Effector memory CD4-positive, alpha-beta T cell (primary cell): ENCODE data around the gene ZSWIM9.

Source experiments
- DNase-seq, 3 donors: peaks; one replicate each; pipeline ENCODE4 v3.0.0-alpha.2; 2020
- H3K27ac ChIP-seq: 2 replicates; pipeline ENCODE4 v1.7.0; 2013; ENCODE audit warnings: mild to moderate bottlenecking, low read length, moderate library complexity; ENCODE audit not compliant: insufficient read depth, poor library complexity, severe bottlenecking
- H3K27me3 ChIP-seq: replicated peaks from 2 replicates; pipeline ENCODE4 v1.7.0; 2013; ENCODE audit warnings: mild to moderate bottlenecking, low read length; ENCODE audit not compliant: insufficient read depth, control insufficient read depth, poor library complexity, severe bottlenecking
- H3K36me3 ChIP-seq: 2 replicates; pipeline ENCODE4 v1.7.0; 2013; ENCODE audit warnings: mild to moderate bottlenecking, low read length, moderate library complexity; ENCODE audit not compliant: control insufficient read depth, insufficient read depth
- H3K4me1 ChIP-seq: 2 replicates; pipeline ENCODE4 v1.7.0; 2013; ENCODE audit warnings: low read length, mild to moderate bottlenecking; ENCODE audit not compliant: control insufficient read depth, insufficient read depth, poor library complexity, severe bottlenecking
- H3K4me3 ChIP-seq: 2 replicates; pipeline ENCODE4 v1.7.0; 2013; ENCODE audit warnings: low read length, low read depth, mild to moderate bottlenecking; ENCODE audit not compliant: insufficient read depth, poor library complexity, severe bottlenecking
- H3K9me3 ChIP-seq: 2 replicates; pipeline ENCODE4 v1.7.0; 2013; ENCODE audit warnings: mild to moderate bottlenecking, low read length, moderate library complexity; ENCODE audit not compliant: control insufficient read depth
- total RNA-seq, 3 donors: gene quantifications; one replicate each; lab custom pipeline; 2026; lab: John Stamatoyannopoulos, UW

Gene ZSWIM9
- 3.9 to 4.1 (median 4.0) reads per million in 3 donors for total RNA-seq

DNA sequence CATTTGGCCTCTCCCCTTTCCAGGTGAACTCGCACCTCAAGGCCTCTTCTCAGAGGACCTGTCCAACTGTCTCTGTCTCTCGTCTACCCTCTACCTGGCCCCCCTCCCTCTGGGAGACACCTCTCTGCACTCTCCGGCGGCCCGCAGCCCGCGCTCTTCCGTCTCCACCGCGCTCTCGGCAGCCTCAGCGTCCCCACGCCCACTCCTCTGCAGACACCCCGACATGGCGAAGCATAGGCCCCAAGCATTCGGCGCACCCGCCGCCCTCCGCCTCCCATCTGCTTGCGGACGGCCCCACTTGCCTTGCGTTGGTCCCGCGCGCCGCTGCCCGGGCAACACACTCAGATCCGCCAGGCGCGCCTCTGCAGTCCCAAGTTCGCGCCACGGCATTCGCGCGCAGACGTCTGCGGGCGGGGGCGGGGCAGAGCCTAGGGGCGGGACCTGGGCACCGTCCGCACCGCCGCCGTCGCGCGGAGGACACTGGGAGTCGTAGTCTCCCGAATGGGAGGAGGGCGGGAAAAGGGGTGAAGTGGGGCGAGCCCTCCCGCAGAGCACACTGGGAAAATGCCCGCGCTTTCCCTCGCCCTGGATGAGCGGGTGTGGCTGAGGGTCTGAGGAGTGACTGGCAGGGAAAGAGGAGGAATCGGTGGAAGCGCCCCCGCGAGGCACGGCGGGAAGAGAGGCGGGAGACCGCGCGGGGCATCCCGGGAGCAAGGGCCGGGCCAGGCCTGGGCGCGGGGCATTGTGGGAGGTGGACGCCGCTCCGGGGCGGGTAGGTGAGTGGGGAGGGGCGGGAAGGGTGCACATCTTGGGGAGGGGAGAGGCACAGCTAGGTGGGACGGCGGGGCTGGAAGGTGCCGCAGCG, at the start of gene ZSWIM9, which contains the start of gene LIG1:
ZSWIM9 (plus strand) TSS at position 742 of the 865 bp plus-strand sequence. CDS start 1,123 bp downstream, outside the sequence.
LIG1 (minus strand) TSS at position 406 of the 865 bp plus-strand sequence. CDS start 4,778 bp downstream, outside the sequence.
- Histone ChIP-seq H3K4me3 (peak within 1 kb of the TSS; percentile 96), H3K4me1 (peaks cover 16% of the 10 kb centered on the region), H3K27me3 (no peaks in the 10 kb centered on the region), H3K9me3 (no peaks in the 10 kb centered on the region), H3K36me3 (no peaks in the 10 kb centered on the region), H3K27ac (peak within 1 kb of the TSS; percentile 91)
- peak; percentile 78 to 86 (median 85) for DNase-seq

DNA sequence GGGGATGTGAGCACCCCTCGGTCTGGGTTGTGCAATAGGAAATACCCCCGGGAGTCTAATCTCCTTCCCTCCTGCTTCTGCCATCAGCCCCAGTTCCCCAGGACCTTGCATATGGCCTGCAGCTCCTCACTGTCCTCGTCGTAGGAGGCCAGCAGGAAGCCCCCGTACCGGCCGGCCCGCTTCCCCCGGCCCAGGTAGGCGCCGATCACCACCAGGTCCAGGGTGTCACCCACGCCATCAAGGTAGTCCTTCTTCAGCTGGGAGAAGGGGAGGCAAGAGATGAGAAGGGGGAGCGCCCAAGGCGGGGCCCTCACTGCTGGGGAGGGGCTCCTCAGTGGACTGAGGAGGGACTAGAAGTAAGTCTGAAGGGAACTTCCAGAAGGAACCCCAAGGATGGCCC, 49.4 kb upstream of the ZSWIM9 start:
- H3K27ac ChIP-seq, result no peak overlapping the region
- no peak overlapping the region for H3K4me3 ChIP-seq
- H3K4me1 ChIP-seq, result no peaks in the 10 kb centered on the region
- no peak for DNase-seq
- H3K36me3 ChIP-seq, result peaks cover 38% of the 10 kb centered on the region
- H3K9me3 ChIP-seq, result no peaks in the 10 kb centered on the region
- H3K27me3 ChIP-seq, result no peaks in the 10 kb centered on the region

DNA sequence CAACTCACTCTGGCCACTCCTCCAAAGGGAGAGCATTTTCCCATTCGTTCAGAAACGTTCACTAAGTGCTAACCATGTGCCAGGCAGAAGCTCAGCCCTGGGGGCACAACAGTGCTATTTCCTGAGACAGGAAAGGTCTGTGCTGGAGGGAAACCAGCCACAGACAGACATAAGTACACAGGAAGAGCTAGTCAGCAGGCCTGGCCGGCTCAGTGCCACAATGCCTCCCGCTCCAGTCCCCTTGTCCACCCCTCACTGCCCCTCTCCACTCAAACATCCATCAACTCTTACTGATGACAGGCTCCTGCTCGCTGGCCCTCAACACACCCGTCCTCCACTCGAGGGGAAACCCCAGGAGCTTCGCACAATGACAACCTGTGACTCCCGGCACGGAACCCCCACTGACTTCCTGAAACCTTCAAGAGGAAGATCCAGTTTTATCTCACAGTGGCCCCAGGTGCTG, 48.5 kb upstream of the ZSWIM9 start:
- H3K27me3 ChIP-seq, result no peaks in the 10 kb centered on the region
- no peaks in the 10 kb centered on the region for H3K9me3 ChIP-seq
- no peaks in the 10 kb centered on the region for H3K4me1 ChIP-seq
- H3K27ac ChIP-seq, result no peak overlapping the region
- DNase-seq, result no peak
- peaks cover 39% of the 10 kb centered on the region for H3K36me3 ChIP-seq
- no peak overlapping the region for H3K4me3 ChIP-seq

DNA sequence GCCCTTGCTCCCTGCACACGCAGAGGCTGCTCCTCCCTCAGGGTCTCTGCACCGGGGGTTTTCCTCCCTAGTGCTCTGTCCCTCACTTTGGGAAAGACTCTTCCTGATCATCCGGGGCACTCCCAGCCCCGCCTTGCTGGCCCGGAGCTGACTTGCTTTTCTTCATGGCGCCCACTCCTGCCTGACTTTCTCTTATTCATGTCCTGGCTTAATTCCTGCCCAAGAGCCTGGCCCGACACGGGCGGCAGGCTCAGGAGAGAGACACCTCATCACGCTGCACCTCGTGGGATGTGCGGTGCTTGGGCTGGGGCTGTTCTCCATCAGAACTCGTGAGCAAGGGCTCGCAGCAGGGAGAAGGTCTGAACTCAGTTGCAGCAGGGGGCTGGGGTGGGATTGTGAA, 48.1 kb upstream of the ZSWIM9 start:
- Histone ChIP-seq H3K4me1 (no peaks in the 10 kb centered on the region), H3K4me3 (no peak overlapping the region), H3K36me3 (peaks cover 43% of the 10 kb centered on the region), H3K27me3 (no peaks in the 10 kb centered on the region), H3K27ac (no peak overlapping the region), H3K9me3 (no peaks in the 10 kb centered on the region)
- DNase-seq, result no peak

DNA sequence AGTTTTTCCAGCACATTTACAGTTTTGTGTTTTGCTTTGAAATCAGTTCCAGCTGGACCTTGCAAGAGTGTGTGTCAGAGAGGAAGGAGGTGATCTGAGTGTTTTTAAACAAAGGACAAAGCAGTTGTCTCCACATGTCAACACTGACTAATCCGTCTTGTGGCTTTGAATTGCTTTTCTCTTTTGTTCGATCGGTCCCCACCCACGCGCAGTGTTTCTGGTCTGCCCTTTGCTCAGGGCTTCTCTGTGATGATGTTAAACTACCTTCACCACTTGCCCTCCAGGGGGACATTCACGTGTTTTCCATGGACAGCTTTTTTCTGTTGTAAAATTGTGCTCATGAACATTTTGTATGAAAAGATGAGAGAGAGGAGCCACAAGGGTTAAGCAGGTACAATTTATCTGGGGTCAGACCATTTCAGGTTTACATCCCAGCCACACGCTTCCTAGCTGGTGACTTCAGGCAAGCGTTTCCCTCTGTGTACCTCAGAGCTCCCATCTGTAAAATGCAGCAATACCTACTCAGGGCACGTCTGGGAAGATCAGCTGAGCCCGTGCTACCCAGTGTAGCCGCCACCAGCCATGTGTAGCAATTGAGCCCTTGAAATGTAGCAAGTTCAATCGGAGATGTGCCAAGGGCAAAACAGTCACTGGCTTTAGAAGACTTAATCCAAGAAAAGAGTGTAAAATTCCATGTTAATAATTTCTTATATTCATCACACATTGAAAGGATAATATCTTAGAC, 46.4 kb upstream of the ZSWIM9 start:
- H3K27ac ChIP-seq, result no peak overlapping the region
- no peaks in the 10 kb centered on the region for H3K4me1 ChIP-seq
- DNase-seq, result no peak
- peaks cover 49% of the 10 kb centered on the region for H3K36me3 ChIP-seq
- H3K4me3 ChIP-seq, result no peak overlapping the region
- H3K27me3 ChIP-seq, result no peaks in the 10 kb centered on the region
- no peaks in the 10 kb centered on the region for H3K9me3 ChIP-seq

DNA sequence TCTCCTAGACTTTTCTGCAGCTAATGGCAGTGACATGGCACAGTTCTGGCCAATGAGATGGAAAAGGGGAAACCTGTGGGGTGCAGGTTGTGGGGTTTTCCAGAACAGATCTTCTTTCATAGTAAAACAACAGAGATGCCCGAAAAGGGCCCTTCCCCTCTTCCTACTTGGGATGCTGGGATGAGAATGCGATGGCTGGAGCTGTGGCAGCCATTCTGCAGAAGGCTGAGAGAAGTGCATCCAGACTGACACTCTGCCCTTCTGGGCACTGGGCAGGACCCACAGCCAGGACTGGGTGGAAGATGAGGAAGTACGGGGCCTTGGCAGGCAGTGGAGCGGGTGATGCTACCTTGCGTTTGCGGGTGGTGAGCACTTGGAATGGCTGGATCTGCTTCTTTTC, 42.9 kb upstream of the ZSWIM9 start:
- H3K27ac ChIP-seq, result no peak overlapping the region
- no peaks in the 10 kb centered on the region for H3K4me1 ChIP-seq
- H3K27me3 ChIP-seq, result no peaks in the 10 kb centered on the region
- H3K9me3 ChIP-seq, result no peaks in the 10 kb centered on the region
- peaks cover 52% of the 10 kb centered on the region for H3K36me3 ChIP-seq
- H3K4me3 ChIP-seq, result no peak overlapping the region
- DNase-seq, result no peak

DNA sequence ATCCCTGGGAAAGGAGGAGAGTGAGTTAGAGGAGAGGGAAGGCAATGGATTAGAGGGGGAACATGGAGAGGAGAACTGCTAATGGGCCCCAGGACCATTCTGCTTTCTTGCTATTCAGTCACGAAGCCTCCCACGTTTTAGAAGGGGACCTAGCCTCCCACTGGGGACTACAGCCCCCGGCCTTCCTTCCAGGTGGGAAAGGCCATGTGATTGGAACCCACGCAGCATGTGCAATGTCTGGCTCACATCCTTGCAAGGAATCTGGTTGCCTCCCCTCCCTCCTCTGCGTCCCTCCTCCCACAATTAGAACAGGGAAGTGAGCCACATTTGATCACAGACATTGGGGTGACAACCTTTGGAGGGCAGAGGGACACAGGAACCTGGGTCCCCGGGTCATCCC, 37.4 kb upstream of the ZSWIM9 start:
- H3K4me1 ChIP-seq, result no peaks in the 10 kb centered on the region
- no peaks in the 10 kb centered on the region for H3K27me3 ChIP-seq
- no peak overlapping the region for H3K4me3 ChIP-seq
- peaks cover 28% of the 10 kb centered on the region for H3K36me3 ChIP-seq
- no peaks in the 10 kb centered on the region for H3K9me3 ChIP-seq
- H3K27ac ChIP-seq, result no peak overlapping the region
- no peak for DNase-seq

DNA sequence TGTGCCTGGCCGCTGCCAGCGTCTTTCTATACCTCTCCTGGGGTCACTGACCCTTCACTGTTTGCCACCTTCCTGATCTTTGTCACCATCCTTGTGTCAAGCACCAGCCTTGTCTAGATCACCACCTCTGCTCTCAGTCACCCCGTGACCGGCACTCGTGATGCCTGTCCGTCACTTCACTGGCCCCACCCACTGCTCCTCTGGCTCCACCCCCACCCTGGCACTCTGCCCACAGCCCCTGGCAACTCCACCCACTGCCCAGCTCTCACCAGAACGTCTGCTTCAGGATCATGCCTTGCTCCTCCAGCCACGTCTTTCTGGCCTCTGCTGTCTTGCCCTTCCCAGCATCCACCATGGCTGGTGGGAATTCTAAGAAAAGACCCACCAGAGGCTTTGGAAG, 35.1 kb upstream of the ZSWIM9 start:
- no peaks in the 10 kb centered on the region for H3K9me3 ChIP-seq
- no peaks in the 10 kb centered on the region for H3K27me3 ChIP-seq
- H3K36me3 ChIP-seq, result peaks cover 19% of the 10 kb centered on the region
- no peak for DNase-seq
- no peak overlapping the region for H3K4me3 ChIP-seq
- no peaks in the 10 kb centered on the region for H3K4me1 ChIP-seq
- H3K27ac ChIP-seq, result no peak overlapping the region

DNA sequence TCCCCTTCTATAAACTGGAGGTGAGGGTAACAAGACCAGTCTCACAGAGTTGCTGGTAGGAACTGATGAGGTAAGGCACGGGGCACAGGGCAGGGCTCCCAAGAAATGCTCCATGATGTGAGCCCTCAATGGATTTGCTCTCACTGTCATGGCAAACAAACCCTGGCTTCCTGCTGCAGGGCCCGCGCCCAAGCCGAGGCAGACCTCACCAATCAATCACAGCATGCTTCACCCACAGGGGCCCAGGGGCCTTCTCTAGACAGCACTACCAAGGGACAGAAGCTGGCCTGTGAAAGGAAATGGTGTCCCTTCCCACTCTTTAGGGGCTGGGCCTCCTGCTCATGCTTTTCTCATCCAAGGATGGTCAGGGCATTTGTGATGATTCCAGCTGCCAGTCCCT, 33.9 kb upstream of the ZSWIM9 start:
- Histone ChIP-seq H3K36me3 (peaks cover 14% of the 10 kb centered on the region), H3K27me3 (no peaks in the 10 kb centered on the region), H3K4me1 (no peaks in the 10 kb centered on the region)

DNA sequence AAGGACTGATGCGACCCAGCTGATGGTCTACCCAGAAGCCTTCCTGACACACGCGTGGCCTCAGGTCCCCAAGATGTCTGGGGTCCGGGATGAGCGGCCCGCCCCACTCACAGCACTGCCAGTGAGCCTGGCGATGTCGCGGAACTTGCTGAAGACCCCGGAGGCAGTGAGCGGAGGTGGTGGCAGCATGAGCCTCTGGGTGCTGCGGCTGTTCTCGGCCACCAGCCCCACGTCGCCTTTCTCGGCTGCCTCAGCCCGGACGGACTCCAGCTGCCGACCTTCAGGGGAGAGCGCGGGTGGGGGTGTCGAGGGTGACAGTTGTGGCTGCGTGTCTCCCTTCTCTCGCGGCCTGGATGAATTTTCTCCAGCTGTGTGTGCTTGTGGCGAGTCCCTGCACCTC, 33.1 kb upstream of the ZSWIM9 start:
- Histone ChIP-seq H3K36me3 (peaks cover 7% of the 10 kb centered on the region), H3K4me1 (no peaks in the 10 kb centered on the region), H3K9me3 (no peaks in the 10 kb centered on the region), H3K27me3 (no peaks in the 10 kb centered on the region), H3K4me3 (no peak overlapping the region), H3K27ac (no peak overlapping the region)
- DNase-seq, result no peak

More for the DNA sequence above, 33.9 kb upstream of the ZSWIM9 start:
- Histone ChIP-seq H3K4me3 (no peak overlapping the region), H3K27ac (no peak overlapping the region), H3K9me3 (no peaks in the 10 kb centered on the region)
- no peak for DNase-seq
